Measurements from ENCODE around the gene PDCD4. TPM values are rescaled to one million over a fixed set of nuclear protein-coding genes. Genes with fewer than 3 reads are reported as not detected.

Gene PDCD4
- total RNA-seq, 1 experiment from 2014 or later = 32.7 TPM

DNA sequence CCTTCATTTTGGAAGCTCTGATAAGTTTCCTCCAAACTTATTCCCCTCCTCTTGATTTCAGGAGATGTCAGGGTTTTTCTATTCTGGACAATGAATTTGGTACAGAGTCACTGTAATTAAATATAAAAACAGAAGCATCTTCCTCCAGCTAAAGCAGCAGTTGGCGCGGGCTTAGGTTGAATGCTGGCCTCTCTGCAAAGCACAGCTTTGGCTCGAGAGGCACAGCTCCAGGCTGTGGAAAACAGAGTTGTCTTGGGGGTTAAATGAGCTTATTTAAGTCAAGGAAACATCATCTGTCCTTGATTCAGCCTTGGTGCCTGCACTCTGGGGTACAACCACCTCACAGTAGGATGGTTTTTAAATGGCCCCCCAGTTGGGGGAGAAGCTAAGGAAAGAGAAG, 35.0 kb upstream of the PDCD4 start:
- no peak overlapping the region for H3K4me3 Mint-ChIP-seq
- ATAC-seq (no peak), DNase-seq (ENCODE audit: low spot score) (no peak)
- peaks cover 38% of the 10 kb centered on the region for H3K4me1 Mint-ChIP-seq
- CTCF ChIA-PET = interaction anchor here (1.0 kb wide), 2 partner anchors 33 to 178 kb away, joined by 3 to 4 read pairs; no protein-coding TSS in a partner anchor
- no peaks in the 10 kb centered on the region for H3K27me3 Mint-ChIP-seq (ENCODE audit: low read depth)
- no peaks in the 10 kb centered on the region for H3K36me3 Mint-ChIP-seq
- TF ChIP-seq EMX1 (CRISPR knock-in tag; IDR thresholded peaks at IDR 0.05) (no peak), FOXP1 (CRISPR knock-in tag; IDR thresholded peaks at IDR 0.05; ENCODE audit: borderline replicate concordance) (no peak), CBFB (CRISPR knock-in tag; IDR thresholded peaks at IDR 0.05; ENCODE audit: low read depth) (no peak), ZSCAN18 (CRISPR knock-in tag; IDR thresholded peaks at IDR 0.05) (no peak), ZNF532 (CRISPR knock-in tag; IDR thresholded peaks at IDR 0.05; ENCODE audit: borderline replicate concordance) (no peak), FOXK1 (CRISPR knock-in tag; IDR thresholded peaks at IDR 0.05) (no peak), ZNF317 (CRISPR knock-in tag; IDR thresholded peaks at IDR 0.05; ENCODE audit: borderline replicate concordance, low read depth) (no peak), ZNF121 (CRISPR knock-in tag; IDR thresholded peaks at IDR 0.05) (no peak), NR3C1 (CRISPR knock-in tag; conservative IDR thresholded peaks at IDR 0.05; ENCODE audit: low read depth) (no peak), E2F4 (CRISPR knock-in tag; IDR thresholded peaks at IDR 0.05; ENCODE audit: borderline replicate concordance, low read depth) (no peak), STAT6 (CRISPR knock-in tag; conservative IDR thresholded peaks at IDR 0.05; ENCODE audit: low read depth) (no peak), ZNF232 (CRISPR knock-in tag; IDR thresholded peaks at IDR 0.05) (no peak)
- TF ChIP-seq, protein P1, sequence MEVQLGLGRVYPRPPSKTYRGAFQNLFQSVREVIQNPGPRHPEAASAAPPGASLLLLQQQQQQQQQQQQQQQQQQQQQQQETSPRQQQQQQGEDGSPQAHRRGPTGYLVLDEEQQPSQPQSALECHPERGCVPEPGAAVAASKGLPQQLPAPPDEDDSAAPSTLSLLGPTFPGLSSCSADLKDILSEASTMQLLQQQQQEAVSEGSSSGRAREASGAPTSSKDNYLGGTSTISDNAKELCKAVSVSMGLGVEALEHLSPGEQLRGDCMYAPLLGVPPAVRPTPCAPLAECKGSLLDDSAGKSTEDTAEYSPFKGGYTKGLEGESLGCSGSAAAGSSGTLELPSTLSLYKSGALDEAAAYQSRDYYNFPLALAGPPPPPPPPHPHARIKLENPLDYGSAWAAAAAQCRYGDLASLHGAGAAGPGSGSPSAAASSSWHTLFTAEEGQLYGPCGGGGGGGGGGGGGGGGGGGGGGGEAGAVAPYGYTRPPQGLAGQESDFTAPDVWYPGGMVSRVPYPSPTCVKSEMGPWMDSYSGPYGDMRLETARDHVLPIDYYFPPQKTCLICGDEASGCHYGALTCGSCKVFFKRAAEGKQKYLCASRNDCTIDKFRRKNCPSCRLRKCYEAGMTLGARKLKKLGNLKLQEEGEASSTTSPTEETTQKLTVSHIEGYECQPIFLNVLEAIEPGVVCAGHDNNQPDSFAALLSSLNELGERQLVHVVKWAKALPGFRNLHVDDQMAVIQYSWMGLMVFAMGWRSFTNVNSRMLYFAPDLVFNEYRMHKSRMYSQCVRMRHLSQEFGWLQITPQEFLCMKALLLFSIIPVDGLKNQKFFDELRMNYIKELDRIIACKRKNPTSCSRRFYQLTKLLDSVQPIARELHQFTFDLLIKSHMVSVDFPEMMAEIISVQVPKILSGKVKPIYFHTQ (CRISPR knock-in tag; IDR thresholded peaks at IDR 0.05) = no peak
- TF ChIP-seq, protein P2, sequence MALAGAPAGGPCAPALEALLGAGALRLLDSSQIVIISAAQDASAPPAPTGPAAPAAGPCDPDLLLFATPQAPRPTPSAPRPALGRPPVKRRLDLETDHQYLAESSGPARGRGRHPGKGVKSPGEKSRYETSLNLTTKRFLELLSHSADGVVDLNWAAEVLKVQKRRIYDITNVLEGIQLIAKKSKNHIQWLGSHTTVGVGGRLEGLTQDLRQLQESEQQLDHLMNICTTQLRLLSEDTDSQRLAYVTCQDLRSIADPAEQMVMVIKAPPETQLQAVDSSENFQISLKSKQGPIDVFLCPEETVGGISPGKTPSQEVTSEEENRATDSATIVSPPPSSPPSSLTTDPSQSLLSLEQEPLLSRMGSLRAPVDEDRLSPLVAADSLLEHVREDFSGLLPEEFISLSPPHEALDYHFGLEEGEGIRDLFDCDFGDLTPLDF (CRISPR knock-in tag; IDR thresholded peaks at IDR 0.05) = no peak
- no peak overlapping the region for H3K27ac Mint-ChIP-seq
- POLR2A ChIA-PET = no interaction called here
- H3K9me3 Mint-ChIP-seq = no peaks in the 10 kb centered on the region

All from WTC11 (cell line).